Neuron (in vitro differentiated cells): ENCODE results near the gene PIGR.

Source experiments
- H2AFZ ChIP-seq: one replicate; pipeline ENCODE4 v1.6.1; 2013; ENCODE audit warnings: low read depth, mild to moderate bottlenecking, inconsistent platforms, low read length, moderate library complexity
- H3K27me3 ChIP-seq: one replicate; pipeline ENCODE4 v1.6.1; 2013; ENCODE audit warnings: low read length; ENCODE audit not compliant: insufficient read depth
- H3K36me3 ChIP-seq: one replicate; pipeline ENCODE4 v1.6.1; 2013; ENCODE audit warnings: low read length; ENCODE audit not compliant: insufficient read depth
- H3K4me1 ChIP-seq: one replicate; pipeline ENCODE4 v1.6.1; 2013; ENCODE audit warnings: low read length; ENCODE audit not compliant: insufficient read depth
- H3K4me3 ChIP-seq: 2 replicates; pipeline ENCODE4 v1.5.1; 2013; ENCODE audit warnings: mild to moderate bottlenecking, low read length, moderate library complexity
- H3K9me3 ChIP-seq: one replicate; pipeline ENCODE4 v1.6.1; 2013; ENCODE audit warnings: low read length

Gene PIGR, protein sequence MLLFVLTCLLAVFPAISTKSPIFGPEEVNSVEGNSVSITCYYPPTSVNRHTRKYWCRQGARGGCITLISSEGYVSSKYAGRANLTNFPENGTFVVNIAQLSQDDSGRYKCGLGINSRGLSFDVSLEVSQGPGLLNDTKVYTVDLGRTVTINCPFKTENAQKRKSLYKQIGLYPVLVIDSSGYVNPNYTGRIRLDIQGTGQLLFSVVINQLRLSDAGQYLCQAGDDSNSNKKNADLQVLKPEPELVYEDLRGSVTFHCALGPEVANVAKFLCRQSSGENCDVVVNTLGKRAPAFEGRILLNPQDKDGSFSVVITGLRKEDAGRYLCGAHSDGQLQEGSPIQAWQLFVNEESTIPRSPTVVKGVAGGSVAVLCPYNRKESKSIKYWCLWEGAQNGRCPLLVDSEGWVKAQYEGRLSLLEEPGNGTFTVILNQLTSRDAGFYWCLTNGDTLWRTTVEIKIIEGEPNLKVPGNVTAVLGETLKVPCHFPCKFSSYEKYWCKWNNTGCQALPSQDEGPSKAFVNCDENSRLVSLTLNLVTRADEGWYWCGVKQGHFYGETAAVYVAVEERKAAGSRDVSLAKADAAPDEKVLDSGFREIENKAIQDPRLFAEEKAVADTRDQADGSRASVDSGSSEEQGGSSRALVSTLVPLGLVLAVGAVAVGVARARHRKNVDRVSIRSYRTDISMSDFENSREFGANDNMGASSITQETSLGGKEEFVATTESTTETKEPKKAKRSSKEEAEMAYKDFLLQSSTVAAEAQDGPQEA

DNA sequence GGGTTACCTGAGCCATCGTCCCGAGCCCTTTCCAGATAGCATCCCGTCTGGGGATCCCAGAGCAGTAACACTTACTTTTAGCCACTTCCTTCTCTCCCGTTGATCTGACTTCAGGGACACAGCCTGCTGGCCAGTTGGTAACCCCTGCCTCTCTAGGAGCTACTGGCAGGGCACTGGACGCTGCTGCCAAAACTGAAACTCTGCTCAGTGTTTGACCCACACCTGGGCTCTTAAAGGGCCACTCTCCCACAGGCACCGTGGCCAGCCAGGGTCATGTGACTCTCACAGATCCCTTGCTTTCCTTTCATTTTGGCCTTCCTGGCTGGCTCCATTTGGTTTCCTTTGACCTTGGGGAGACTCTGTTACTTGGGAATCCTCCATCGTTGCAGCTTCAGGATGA, at the start of gene PIGR:
Gene PIGR, minus strand, starts transcription at position 206 of the 400 bp plus-strand sequence. CDS start 5,935 bp downstream, outside the sequence.
- H3K27me3 ChIP-seq: no peaks in the 10 kb centered on the region
- H3K9me3 ChIP-seq: no peaks in the 10 kb centered on the region
- H3K4me1 ChIP-seq: no peaks in the 10 kb centered on the region
- H2AFZ ChIP-seq: no peak within 1 kb of the TSS
- H3K36me3 ChIP-seq: no peaks in the 10 kb centered on the region
- H3K4me3 ChIP-seq: no peak within 1 kb of the TSS

DNA sequence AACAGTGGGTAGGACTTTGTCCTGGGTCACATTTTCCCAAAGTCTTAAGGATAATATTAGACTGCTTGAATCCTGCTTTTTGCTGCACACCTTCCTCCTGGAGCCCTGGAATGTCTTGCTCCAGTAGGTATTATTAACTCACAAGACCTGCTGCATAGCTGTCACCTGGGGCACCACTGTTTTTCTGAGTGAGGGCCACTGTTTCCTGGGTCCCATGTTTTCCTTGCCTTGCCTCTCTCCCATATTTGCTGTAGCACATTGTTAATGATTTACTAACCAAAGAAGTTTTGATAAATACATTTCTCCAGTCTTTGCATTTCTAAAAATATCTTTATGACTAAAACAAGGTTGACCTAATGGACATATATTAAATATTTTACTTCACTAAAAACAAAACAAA, 46.5 kb upstream of the PIGR start:
- Histone ChIP-seq H3K36me3 (no peaks in the 10 kb centered on the region), H3K4me1 (no peaks in the 10 kb centered on the region), H2AFZ (no peak overlapping the region), H3K9me3 (no peaks in the 10 kb centered on the region), H3K4me3 (no peak overlapping the region), H3K27me3 (peaks cover 17% of the 10 kb centered on the region)

DNA sequence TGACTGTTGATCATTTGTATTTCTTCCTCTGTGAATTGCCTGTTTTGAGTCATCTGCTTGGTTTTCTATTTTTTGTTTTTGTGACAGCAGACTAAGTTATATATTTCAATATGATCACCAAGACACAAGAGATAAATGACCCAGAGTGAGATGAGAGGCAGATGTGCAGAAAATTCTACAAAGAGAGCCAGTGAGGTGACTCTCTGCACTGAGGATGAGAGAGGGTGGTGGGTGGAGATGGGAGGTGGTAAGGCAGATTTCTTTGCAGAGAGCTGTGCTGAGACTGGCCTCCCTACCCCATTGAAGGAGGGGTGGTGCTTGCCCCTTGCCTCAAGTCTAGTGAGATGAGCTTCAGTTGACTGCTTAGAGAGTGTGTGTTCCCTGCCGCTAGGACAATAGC, 41.6 kb upstream of the PIGR start:
- peaks cover 29% of the 10 kb centered on the region for H3K27me3 ChIP-seq

DNA sequence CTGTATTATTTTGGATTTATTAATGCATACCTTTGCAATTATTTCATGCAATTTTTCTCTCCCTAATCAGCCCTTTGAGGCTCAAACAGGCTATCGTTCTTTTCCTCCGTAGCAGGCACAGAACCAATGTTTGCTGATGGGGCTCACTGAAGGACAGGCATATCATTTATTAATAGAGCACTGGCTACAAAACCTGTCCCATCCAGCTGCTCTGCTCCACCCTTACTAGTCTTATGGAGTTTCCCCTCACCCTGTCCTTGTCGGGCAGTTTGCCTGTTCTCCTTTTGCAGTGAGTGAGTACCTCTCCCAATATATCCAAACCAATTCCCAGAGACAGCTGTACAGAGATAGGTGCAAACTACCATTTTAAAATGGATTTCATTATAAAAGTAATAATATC, 40.6 kb upstream of the PIGR start:
- Histone ChIP-seq H3K4me1 (no peaks in the 10 kb centered on the region), H3K4me3 (no peak overlapping the region), H3K9me3 (no peaks in the 10 kb centered on the region), H3K36me3 (no peaks in the 10 kb centered on the region), H2AFZ (no peak overlapping the region), H3K27me3 (peaks cover 29% of the 10 kb centered on the region)

More for the DNA sequence above, 41.6 kb upstream of the PIGR start:
- Histone ChIP-seq H3K4me1 (no peaks in the 10 kb centered on the region), H3K4me3 (no peak overlapping the region), H3K36me3 (no peaks in the 10 kb centered on the region), H2AFZ (no peak overlapping the region), H3K9me3 (no peaks in the 10 kb centered on the region)

DNA sequence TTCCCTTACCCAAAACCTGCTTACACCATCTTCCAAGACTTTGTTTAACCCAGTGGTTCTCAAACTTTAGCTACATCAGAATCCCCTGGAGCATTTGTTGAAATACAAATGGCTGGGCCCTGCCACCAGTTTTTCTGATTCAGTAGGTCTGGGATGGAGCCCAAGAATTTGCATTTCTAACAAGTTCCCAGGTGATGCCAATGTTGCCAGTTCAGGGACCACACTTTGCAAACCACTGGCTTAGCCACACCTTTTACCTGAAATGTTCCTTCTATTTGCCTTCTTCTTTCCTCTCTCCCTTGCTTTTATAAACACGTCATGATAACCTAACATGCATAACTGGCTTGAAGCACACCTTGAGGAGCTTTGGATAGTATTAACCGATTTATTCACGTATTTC, 40.1 kb upstream of the PIGR start:
- Histone ChIP-seq H3K36me3 (no peaks in the 10 kb centered on the region), H3K9me3 (no peaks in the 10 kb centered on the region), H2AFZ (no peak overlapping the region), H3K4me3 (no peak overlapping the region), H3K4me1 (no peaks in the 10 kb centered on the region), H3K27me3 (peaks cover 29% of the 10 kb centered on the region)

DNA sequence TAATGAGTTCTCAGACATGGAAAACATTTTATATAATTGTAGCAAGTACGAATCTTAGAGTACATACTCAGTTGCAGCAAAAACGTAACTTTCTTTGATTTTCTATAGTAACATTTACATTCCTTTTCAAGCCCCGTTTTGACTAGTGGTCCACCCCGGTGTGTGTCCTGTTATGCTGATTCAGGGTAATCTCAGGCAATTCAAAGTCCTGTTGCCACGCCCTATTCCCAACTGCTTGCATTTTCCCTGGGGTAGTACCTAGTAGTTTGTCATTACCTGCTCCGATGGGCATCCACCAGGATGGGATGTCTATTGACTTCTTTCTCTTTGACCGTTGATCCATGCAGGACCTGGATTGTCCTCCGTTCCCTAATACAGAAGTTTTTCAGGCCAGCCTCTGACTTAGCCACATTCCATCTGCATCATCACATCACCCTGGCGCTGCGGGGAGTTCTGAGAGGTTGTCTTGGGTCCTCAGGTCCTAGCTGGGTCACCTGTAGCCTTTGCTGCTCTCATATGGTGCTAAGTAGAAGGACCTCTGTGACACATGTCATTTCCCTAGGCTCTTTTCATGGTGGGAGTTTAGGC, 39.0 kb upstream of the PIGR start:
- Histone ChIP-seq H3K36me3 (no peaks in the 10 kb centered on the region), H3K4me3 (no peak overlapping the region), H3K9me3 (no peaks in the 10 kb centered on the region), H2AFZ (no peak overlapping the region), H3K27me3 (peaks cover 29% of the 10 kb centered on the region), H3K4me1 (no peaks in the 10 kb centered on the region)

DNA sequence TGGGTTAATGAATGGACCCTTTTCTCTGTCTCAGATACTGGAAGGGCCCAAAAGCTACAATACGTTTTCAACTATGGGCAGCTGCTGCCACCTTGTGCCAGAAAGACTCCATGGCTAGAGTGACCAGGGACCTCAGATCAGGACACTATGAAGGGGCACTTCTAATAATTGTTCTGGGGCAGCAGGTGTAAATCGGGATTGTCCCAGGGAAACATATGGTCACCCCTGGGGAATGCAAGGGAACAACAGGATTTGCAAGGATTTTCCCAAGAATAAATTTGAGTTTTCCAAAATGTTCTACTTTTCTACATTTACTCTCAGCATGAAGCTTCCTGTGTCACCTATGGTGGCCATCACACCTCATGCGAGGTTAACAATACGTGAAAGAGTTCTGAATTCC, 36.0 kb upstream of the PIGR start:
- Histone ChIP-seq H3K4me1 (no peaks in the 10 kb centered on the region), H3K36me3 (no peaks in the 10 kb centered on the region), H3K4me3 (no peak overlapping the region), H3K9me3 (no peaks in the 10 kb centered on the region), H3K27me3 (peaks cover 18% of the 10 kb centered on the region), H2AFZ (no peak overlapping the region)

DNA sequence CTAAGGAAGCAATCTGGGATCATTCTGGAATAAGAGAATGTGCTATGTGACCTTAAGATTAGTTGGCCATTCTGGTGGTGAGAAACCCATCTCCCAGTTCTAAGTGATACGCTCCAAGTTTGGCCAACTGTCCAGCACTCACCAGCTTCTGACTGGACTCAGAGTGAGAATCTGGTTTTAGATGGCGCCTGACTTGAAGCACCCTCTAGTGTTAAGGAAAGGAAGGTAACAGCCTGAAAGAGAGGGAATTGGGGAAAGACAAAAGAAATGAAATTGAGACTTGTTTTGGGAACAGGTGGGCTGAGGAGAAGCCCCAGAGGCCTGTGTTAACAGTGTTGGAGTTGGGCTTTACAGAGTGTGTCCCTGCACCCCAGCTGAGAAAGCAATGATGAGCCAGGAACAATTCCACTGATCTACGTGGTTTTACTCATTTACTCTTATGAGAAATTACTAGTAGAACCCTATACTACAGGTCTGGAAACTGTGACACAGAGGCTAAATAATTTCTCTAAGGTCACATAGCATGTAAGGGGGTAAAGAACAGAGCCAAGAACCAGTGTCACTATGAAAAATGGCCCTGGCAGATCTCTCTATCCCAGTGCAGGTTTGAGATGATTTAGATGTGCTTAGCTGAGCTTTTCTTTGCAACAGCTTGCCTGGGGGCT, 33.2 kb upstream of the PIGR start:
- H3K4me3 ChIP-seq: no peak overlapping the region
- no peaks in the 10 kb centered on the region for H3K4me1 ChIP-seq
- H3K27me3 ChIP-seq: no peaks in the 10 kb centered on the region
- H3K36me3 ChIP-seq: no peaks in the 10 kb centered on the region
- H3K9me3 ChIP-seq: no peaks in the 10 kb centered on the region
- no peak overlapping the region for H2AFZ ChIP-seq

DNA sequence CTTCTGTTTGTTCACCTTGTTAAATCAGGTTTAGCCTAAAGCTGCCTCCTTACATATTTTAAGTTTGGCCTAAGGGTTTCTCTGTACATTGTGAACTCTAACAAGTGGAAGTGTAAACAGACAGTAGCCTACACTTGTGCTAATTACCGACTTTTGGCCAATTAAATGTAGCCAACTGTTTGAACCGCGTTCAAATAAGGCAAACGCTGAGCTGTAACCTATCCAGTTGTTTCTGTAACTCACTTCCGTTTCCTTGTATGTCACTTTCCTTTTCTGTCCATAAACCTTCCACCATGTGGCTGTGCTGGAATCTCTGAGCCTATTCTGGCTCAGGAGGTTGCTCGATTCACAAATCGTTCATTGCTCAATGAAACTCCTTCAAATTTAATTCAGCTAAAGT, 32.0 kb upstream of the PIGR start:
- Histone ChIP-seq H3K36me3 (no peaks in the 10 kb centered on the region), H3K9me3 (no peaks in the 10 kb centered on the region), H2AFZ (no peak overlapping the region), H3K4me1 (no peaks in the 10 kb centered on the region), H3K27me3 (no peaks in the 10 kb centered on the region), H3K4me3 (no peak overlapping the region)

DNA sequence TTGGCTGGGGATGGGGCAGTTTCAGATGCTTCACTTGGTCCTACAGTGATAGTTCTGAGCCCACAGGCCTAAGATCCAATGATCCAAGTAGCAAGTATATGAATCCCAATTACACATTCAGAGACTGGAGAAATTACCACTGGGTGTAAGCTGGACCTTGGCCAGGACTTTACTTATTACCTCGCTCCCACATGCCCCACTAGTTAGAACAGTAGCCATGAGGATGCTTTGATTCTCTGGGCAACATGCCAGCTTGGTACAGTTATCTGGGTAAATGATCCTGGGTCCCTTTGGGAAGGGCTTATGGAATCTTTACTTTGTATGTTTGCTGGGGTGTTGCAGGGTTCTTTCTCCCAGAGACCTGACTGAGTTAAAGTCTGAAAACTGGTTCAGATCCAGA, 29.0 kb upstream of the PIGR start:
- H3K9me3 ChIP-seq: no peaks in the 10 kb centered on the region

DNA sequence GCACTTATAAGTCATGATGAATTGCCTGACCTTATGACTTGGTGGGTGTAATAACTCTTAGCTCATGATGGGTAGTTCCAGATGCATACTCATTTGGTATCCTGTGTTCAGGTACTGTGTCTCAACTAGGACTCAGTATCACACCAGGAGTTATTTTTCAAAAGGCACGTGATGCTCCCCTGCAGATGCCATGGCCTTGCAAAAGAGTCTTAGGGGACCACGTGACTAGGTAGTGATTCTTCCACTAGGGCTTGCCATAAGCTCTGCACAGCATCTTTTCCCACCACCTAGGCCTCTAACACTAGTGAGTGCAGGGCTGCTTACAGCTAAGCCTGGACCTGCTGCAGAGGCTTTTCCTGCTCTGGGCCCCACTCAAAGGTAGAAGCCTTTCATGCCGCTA, 27.9 kb upstream of the PIGR start:
- Histone ChIP-seq H3K9me3 (no peaks in the 10 kb centered on the region), H3K4me3 (no peak overlapping the region), H3K27me3 (peaks cover 5% of the 10 kb centered on the region), H2AFZ (no peak overlapping the region), H3K36me3 (no peaks in the 10 kb centered on the region), H3K4me1 (no peaks in the 10 kb centered on the region)

More for the DNA sequence above, 29.0 kb upstream of the PIGR start:
- Histone ChIP-seq H3K4me3 (no peak overlapping the region), H3K36me3 (no peaks in the 10 kb centered on the region), H2AFZ (no peak overlapping the region), H3K27me3 (peaks cover 2% of the 10 kb centered on the region), H3K4me1 (no peaks in the 10 kb centered on the region)

DNA sequence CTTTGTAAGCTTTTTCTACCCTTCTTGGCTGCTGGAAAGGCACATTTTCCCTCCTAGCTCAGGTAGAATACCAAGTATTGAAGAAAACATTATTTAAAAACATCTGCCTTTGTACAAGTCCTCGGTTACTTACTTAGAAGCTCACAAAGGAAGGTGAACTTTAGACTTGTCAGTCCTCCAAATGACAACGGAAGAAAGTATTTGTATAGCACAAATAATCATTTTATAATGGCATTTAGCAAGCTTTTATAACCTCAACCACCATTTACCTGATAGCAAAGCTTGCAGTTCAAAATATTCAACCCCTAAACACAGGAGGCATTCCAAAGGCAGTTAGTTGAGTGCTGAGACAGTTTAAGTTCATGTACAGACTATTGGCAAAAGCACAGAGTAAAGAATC, 26.5 kb upstream of the PIGR start:
- Histone ChIP-seq H2AFZ (no peak overlapping the region), H3K36me3 (no peaks in the 10 kb centered on the region), H3K4me1 (no peaks in the 10 kb centered on the region), H3K9me3 (no peaks in the 10 kb centered on the region), H3K4me3 (no peak overlapping the region), H3K27me3 (peaks cover 5% of the 10 kb centered on the region)
